GM10266 (cell line): ENCODE results near the gene CDKN2C.

Experiments
- DNase-seq: peaks from one replicate; pipeline ENCODE4 v3.0.0; 2012; ENCODE audit errors: extremely low spot score
- CTCF ChIP-seq: IDR thresholded peaks from 2 replicates; pipeline ENCODE4 v1.5.1; 2012; ENCODE audit warnings: mild to moderate bottlenecking, low read depth; ENCODE audit not compliant: control insufficient read depth, insufficient read depth; ENCODE audit errors: missing control alignments

Gene CDKN2C

GRCh38 chr1:50981741-50982140, 11.7 kb downstream of the CDKN2C start:
- no peak for DNase-seq
- TF ChIP-seq CTCF = no peak

- TF ChIP-seq CTCF = no peak
- DNase-seq = no peak
Measured at GRCh38 chr1:50982611-50983010, 12.6 kb downstream of the CDKN2C start.

GRCh38 chr1:50983219-50983802, 13.3 kb downstream of the CDKN2C start:
- no peak for TF ChIP-seq CTCF
- no peak for DNase-seq

GRCh38 chr1:50985094-50985493, 15.0 kb downstream of the CDKN2C start:
- TF ChIP-seq CTCF = no peak
- no peak for DNase-seq

GRCh38 chr1:50986653-50987052, 16.6 kb downstream of the CDKN2C start:
- no peak for TF ChIP-seq CTCF
- no peak for DNase-seq

GRCh38 chr1:50989694-50990093, 19.6 kb downstream of the CDKN2C start:
- no peak for TF ChIP-seq CTCF
- DNase-seq = no peak

- no peak for TF ChIP-seq CTCF
- no peak for DNase-seq
Measured at GRCh38 chr1:50992532-50993318, 22.7 kb downstream of the CDKN2C start.
